Kidney epithelial cell (primary cell): ENCODE measurements around the gene WSB1. TPM values are rescaled to one million over a fixed set of nuclear protein-coding genes. Genes with fewer than 3 reads are reported as not detected.

Experiments
- DNase-seq: peaks from one replicate; pipeline ENCODE4 v3.0.0-alpha.2; 2010; ENCODE audit warnings: low read depth
- H3K27me3 ChIP-seq: 2 replicates; pipeline ENCODE4 v1.6.0; 2011; ENCODE audit warnings: low read length; ENCODE audit not compliant: control insufficient read depth, insufficient read depth
- H3K36me3 ChIP-seq: 2 replicates; pipeline ENCODE4 v1.5.1; 2011; ENCODE audit warnings: low read length; ENCODE audit not compliant: control insufficient read depth, insufficient read depth
- H3K4me3 ChIP-seq: 2 replicates; pipeline ENCODE4 v1.5.1; 2011; ENCODE audit warnings: low read depth, mild to moderate bottlenecking, control low read depth, low read length
- CTCF ChIP-seq: IDR thresholded peaks from 2 replicates; pipeline ENCODE4 v1.5.1; 2011; ENCODE audit warnings: mild to moderate bottlenecking, moderate library complexity, low read length, control low read depth, inconsistent platforms; ENCODE audit not compliant: insufficient read depth, poor library complexity, severe bottlenecking
- total RNA-seq: library from RNA; depleted of rRNA; stranded (reverse); fragments of >200 nt; gene quantifications from 2 replicates; pipeline ENCODE4 v1.2.3, GENCODE V29; 2015

Gene WSB1
- total RNA-seq, 1 donor from 2014 or later: 127 TPM

GRCh38 chr17:27354491-27355081 lies 60.7 kb downstream of the WSB1 start:
- TF ChIP-seq CTCF: no peak
- DNase-seq: no peak

DNA sequence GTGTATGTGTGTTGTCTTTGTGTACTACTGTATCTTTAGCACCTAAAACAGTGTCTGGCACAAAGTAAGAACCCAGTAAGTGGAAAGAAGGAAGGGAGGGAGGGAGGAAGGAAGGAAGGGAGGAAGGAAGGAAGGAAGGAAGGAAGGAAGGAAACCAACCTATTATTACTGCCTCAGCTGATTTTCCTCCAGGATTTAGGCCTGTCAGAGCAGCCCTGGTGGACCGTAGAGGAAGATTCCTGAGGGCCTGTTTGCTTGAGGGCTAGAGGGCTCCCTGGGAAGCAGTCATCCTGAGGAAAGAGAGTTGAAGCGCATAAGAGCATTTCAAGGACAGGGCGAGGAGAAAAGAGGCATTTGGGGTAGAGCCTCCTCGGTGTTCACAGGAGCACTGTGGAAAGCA lies 61.5 kb downstream of the WSB1 start:
- TF ChIP-seq CTCF: no peak
- Histone ChIP-seq H3K4me3 (no peak overlapping the region), H3K27me3 (no peaks in the 10 kb centered on the region), H3K36me3 (no peaks in the 10 kb centered on the region)
- DNase-seq: no peak

More at GRCh38 chr17:27354491-27355081, 60.7 kb downstream of the WSB1 start:
- H3K27me3 ChIP-seq: no peaks in the 10 kb centered on the region
- no peaks in the 10 kb centered on the region for H3K36me3 ChIP-seq
- no peak overlapping the region for H3K4me3 ChIP-seq

- Histone ChIP-seq H3K27me3 (no peaks in the 10 kb centered on the region), H3K4me3 (no peak overlapping the region), H3K36me3 (no peaks in the 10 kb centered on the region)
- no peak for TF ChIP-seq CTCF
- no peak for DNase-seq
Measured at GRCh38 chr17:27356091-27356705, 62.3 kb downstream of the WSB1 start.

DNA sequence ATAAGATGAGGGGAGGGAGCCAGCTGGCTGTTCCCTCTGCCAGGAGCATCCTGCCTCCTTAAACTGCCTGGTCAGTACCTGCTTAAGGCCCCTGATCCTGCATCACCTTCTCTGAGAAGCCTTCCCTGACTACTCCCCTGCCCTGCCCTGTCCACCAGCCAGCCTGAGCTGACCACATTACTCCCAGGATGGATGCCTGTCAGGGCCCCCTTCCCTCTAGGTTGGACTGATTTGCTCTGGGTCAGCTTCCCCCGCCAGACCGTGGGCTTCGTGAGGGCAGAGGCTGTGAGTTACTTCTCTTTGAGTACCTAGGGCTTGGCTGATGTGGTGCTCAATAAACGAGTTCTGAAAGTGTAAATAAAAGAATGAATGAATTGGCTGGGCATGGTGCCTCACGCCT lies 63.3 kb downstream of the WSB1 start:
- Histone ChIP-seq H3K4me3 (no peak overlapping the region), H3K27me3 (no peaks in the 10 kb centered on the region)
- no peak for TF ChIP-seq CTCF

DNA sequence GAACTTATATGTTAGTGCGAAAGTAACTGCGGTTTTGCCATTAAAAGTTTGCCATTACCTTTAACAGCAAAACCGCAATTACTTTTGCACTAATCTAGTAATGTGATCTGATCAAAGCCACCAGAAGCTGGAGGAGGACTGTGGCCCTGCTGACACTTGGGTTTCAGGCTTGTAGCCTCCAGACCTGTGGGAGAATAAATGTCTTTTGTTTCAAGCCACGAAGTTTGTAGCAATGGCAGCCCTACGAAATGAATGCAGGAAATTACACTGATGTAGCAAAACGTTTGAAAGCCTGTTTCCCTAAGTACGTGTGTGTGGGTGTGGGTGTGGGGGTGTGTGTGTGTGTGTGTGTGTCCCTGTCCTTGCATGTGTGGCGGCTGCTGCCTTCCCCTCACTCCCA lies 66.6 kb downstream of the WSB1 start:
- DNase-seq: no peak
- TF ChIP-seq CTCF: no peak
- no peaks in the 10 kb centered on the region for H3K27me3 ChIP-seq

More for the DNA sequence above, 63.3 kb downstream of the WSB1 start:
- H3K36me3 ChIP-seq: no peaks in the 10 kb centered on the region
- no peak for DNase-seq

DNA sequence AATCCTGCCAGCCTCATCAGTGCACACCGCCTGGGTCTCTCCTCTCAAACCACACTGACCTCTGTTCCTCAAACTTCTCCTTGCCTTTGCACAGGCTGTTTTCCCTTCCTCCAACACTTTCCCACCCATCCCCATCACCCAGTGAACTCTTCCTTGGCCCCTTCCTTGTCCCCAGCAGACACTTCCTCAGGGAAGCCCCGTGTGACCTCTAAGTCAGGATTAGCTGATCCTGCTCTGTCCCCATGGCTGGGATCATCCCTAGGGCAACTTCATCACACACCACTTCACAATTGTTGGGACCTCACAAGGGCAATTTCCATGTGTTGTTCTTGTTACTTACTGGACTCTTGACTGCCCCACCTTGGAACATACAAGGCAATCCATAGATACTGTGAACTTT lies 67.8 kb downstream of the WSB1 start:
- no peak overlapping the region for H3K4me3 ChIP-seq
- H3K36me3 ChIP-seq: no peaks in the 10 kb centered on the region
- DNase-seq: no peak
- TF ChIP-seq CTCF: no peak
- no peaks in the 10 kb centered on the region for H3K27me3 ChIP-seq

More for the DNA sequence above, 66.6 kb downstream of the WSB1 start:
- no peaks in the 10 kb centered on the region for H3K36me3 ChIP-seq
- H3K4me3 ChIP-seq: no peak overlapping the region
